LNCAP (cell line): Measurements from ENCODE around the gene C1orf56.

Experiments
- TF ChIP-seq, protein P1 (sequence below): fragments of 450-650 bp; IDR thresholded peaks from 2 replicates; pipeline ENCODE4 v1.5.1; 2017; ENCODE audit warnings: mild to moderate bottlenecking

Gene C1orf56

DNA sequence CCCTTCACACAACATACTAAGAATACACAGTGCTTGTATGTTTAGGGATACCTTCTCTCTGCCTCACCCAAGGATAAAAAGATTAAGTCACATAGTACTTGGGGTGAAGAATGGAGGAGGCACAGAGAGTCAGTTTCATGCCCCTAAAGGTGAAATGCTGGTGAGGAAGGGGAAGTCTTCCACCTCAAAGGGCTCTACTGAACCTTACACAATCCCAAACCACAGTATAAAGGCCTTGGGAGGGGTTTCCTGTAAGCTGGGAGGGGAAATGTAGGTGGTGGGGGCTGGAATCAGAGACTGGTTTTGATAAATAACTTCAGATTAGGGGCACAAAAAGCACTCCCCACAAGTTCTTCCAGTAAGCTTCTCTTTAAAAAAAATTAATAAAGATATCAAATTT lies 44.4 kb upstream of the C1orf56 start:
- TF ChIP-seq, protein P1, sequence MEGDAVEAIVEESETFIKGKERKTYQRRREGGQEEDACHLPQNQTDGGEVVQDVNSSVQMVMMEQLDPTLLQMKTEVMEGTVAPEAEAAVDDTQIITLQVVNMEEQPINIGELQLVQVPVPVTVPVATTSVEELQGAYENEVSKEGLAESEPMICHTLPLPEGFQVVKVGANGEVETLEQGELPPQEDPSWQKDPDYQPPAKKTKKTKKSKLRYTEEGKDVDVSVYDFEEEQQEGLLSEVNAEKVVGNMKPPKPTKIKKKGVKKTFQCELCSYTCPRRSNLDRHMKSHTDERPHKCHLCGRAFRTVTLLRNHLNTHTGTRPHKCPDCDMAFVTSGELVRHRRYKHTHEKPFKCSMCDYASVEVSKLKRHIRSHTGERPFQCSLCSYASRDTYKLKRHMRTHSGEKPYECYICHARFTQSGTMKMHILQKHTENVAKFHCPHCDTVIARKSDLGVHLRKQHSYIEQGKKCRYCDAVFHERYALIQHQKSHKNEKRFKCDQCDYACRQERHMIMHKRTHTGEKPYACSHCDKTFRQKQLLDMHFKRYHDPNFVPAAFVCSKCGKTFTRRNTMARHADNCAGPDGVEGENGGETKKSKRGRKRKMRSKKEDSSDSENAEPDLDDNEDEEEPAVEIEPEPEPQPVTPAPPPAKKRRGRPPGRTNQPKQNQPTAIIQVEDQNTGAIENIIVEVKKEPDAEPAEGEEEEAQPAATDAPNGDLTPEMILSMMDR, result no peak

DNA sequence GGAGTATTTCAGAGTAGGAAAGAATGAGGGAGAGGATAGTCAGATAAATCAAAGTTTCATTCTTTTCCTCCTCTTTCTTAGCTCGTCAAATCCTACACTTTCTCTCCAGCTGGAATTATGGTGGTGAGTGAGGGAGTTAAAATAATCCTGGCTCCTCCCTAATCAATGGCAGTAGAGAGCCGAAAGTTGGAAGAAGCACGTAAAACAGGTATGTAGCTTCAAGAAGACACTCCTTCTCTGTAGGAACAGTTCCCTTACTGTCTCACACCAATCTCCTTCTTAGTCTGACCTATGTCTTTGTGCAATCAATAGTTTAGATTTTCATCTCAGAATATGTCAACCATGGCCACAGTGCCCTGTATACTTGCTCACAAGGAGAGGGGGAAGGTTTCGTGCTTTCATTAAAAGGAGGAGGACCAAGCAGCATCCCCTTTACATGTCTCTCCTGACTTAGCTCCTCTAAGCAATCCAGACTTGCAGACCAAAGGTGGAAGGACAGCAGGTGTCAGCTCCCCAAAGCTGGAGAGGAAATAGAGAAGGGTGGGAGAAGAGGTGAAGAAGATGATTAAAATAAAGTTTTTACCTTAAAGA lies 41.7 kb upstream of the C1orf56 start:
- TF ChIP-seq, protein P1, result no peak

- TF ChIP-seq, protein P1, result peak; percentile 38
These were observed 41.1 kb upstream of the C1orf56 start, which contains the start of gene MINDY1 for GRCh38 chr1:151006327-151007052. Gene MINDY1 (minus strand): TSS chr1:151006902. CDS start chr1:151002617, 4,285 bp downstream.

DNA sequence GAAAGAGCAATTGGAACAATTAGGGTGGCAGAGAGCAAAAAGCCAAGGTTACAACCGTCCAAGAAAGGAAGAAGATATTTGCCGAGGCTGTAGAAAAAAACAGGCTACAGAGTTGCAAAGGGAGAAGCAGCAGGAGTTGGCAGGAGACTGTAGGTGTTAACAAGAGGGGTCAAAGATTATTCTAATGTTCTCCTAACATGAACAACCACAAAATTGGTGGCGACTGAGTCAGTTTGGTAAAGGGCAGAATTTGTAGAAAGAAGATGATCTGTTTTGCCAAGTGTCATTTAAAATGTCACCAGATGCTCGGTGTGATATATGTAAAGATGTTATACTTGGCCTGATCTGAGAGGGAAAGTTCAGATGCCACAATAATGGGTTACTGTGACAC lies 39.7 kb upstream of the C1orf56 start:
- TF ChIP-seq, protein P1, result no peak

DNA sequence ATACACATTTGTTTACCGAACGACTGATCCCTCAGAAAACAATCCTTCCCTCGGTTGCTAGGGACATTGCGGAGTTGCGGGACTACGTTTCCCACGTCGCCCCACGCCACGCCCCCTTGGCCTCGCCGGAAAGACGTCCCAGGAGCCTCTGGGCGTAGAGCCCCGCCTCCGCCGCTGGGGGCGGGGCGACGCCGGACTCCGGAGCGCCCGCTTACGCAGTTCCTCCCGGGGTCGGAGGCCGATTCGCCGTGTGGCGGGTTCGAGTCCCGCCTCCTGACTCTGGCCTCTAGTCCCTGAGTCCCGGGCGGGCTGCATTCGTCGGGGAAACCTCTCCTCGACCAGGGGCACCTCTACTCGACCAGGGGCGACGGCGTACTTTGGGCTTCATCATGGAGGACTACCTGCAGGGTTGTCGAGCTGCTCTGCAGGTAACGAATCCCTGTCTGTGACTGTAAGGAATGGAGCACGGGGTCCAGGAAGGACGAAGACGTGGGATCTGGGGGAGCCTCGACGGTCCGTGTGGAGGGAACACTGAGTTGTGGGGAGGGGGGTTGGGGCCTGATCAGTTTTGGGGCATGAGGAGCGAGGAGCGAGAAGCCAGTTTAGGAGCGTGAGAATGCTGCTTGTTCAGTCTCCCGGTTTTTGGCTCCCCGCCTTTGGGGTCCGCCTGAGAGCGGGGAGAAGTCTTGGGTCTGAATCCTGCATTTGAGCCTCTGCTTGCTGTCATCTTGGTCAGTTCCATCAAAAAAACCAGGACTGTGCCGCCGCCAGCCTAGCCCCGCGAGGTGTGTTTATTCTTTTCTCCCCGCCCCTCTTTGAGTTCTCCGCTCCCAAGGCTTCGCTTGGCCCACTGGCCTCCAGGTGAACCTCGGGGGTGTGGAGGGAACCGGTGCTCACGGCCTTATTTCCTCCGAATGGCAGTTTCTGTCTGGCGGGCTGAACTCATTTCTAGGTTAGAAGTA lies 39.0 kb upstream of the C1orf56 start, which contains the start of gene PRUNE1:
Gene PRUNE1, plus strand, starts transcription at position 206 of the 962 bp plus-strand sequence. Its CDS starts 184 bp downstream, at position 390.
- TF ChIP-seq, protein P1, result no peak

GRCh38 chr1:151009206-151009587 lies 38.4 kb upstream of the C1orf56 start:
- TF ChIP-seq, protein P1, result no peak

- TF ChIP-seq, protein P1, result no peak
These were observed 37.7 kb upstream of the C1orf56 start for GRCh38 chr1:151009674-151010345.
